MM.1S (cell line): ENCODE data around the gene ARMC10.

Source experiments
- EZH2 ChIP-seq: fragments of 300-600 bp; sonication (generic); optimal IDR thresholded peaks from 2 replicates; pipeline ENCODE3; 2017; ENCODE audit warnings: low read depth, mild to moderate bottlenecking, antibody characterized with exemption, low read length, mixed read lengths
- EZH2phosphoT487 ChIP-seq: fragments of 300-600 bp; sonication (generic); IDR thresholded peaks from 2 replicates; pipeline ENCODE4 v1.6.1; 2018; ENCODE audit warnings: antibody characterized with exemption, low read length
- TF ChIP-seq, protein P1 (sequence below): fragments of 300-600 bp; sonication (generic); IDR thresholded peaks from 2 replicates; pipeline ENCODE4 v1.5.1; 2016; ENCODE audit warnings: antibody characterized with exemption, low read length, mixed read lengths

GRCh38 chr7:103127006-103127405, 52.1 kb downstream of the ARMC10 start:
- TF ChIP-seq, protein P1, sequence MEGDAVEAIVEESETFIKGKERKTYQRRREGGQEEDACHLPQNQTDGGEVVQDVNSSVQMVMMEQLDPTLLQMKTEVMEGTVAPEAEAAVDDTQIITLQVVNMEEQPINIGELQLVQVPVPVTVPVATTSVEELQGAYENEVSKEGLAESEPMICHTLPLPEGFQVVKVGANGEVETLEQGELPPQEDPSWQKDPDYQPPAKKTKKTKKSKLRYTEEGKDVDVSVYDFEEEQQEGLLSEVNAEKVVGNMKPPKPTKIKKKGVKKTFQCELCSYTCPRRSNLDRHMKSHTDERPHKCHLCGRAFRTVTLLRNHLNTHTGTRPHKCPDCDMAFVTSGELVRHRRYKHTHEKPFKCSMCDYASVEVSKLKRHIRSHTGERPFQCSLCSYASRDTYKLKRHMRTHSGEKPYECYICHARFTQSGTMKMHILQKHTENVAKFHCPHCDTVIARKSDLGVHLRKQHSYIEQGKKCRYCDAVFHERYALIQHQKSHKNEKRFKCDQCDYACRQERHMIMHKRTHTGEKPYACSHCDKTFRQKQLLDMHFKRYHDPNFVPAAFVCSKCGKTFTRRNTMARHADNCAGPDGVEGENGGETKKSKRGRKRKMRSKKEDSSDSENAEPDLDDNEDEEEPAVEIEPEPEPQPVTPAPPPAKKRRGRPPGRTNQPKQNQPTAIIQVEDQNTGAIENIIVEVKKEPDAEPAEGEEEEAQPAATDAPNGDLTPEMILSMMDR, result no peak
- TF ChIP-seq EZH2, result no peak
- TF ChIP-seq EZH2phosphoT487, result no peak
